ENCODE results near the gene KLC4.

- no peak for TF ChIP-seq CTCF (IDR thresholded peaks at IDR 0.05; ENCODE audit: borderline replicate concordance, extremely low read depth, low read length, poor library complexity, severe bottlenecking)
- no peak for TF ChIP-seq EZH2 (IDR thresholded peaks at IDR 0.05; ENCODE audit: borderline replicate concordance, low read depth, low read length, severe bottlenecking)
Measured at GRCh38 chr6:43103253-43103876, 43.9 kb downstream of the KLC4 start.
